ENCODE measurements around the gene TNFRSF13B.
"Not testable (repeated sequence)": the region's sequence is repeated elsewhere in the genome, so short reads cannot be mapped to it uniquely, and the experiment has no call there.

The TNFRSF13B gene

DNA sequence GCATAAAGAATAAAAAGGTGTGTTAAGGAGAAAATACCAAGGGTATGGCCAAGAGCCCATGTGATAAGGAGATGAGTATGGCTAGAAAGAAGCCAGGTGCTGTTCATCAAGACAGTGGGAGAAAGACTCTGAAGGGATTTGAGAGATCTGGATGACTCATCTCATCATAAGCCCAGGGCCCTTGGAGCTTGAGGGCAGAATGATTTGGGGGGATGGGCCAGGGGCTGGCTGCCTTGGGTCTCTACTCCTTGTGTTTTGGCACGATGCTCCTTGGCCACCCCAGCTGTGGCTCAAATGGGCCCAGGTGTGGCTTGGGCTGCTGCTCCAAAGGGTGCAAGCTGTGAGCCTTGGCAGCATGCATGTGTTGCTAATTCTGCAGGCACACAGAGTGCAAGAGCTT is 14.5 kb upstream of the TNFRSF13B start:
- DNase-seq (ENCODE audit: low read depth) = peak; percentile 71

DNA sequence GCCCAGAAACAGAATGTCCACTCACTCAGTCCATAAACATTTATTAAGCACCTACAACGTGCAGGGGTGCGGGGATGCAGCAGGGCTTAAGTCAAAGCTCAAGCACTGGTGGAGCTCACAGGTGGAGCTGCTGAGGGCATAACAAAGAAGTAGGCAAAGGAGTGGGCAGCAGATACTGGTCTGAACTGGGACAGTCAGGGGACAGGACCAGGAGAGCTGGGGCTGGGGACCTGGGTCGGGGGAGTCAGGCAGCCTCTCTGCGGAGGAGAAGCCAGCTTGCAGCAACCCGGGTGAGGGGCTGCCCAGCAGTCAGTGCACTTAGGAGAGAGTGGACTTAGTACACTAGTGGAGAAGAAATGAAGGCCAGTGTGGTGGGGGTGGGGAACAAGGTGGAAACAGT is 10.0 kb upstream of the TNFRSF13B start:
- DNase-seq (ENCODE audit: low read depth) = no peak

DNA sequence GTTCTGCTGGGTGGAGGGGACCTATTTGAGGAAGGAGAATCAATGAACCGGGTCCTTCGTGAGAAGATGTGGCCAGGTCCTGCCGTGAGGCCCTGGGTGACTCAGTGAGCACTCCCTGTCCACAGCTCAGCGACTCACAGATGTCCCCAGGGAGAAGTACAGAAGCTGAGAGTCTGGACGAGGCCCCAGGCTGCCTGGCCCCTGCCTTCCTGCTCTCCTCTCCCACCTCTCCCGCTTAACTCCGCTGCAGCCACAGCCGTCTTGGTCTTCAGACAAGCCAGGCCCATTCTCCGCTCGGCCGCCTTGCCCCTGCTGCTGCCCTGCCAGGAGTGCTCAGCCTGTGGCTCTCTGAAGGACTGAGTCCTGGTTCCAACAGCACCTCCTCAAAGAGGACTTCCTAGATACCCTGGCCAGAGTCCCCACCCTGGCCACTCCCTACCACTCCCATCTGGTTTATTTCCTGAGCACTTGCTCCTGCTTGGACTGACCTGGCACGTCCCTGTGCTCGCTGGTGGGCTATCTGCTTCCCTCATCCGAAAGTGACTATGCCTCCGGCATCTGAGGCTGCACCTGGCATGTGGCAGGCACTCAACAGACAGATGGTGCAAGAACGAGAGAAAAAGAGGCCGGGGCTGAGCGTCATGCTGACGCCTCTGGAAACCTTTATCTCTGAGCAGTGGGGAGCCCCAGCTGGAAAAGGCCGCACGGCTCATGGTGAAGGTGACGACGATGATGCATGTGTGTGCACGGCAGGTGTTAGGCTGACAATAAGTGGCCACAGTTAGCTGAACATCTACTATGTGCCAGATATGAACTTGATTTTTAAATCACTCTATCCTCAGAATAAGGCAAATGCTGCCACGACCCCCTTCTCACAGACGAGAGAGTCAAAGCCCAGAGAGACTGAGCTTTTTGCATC is 9.2 kb upstream of the TNFRSF13B start:
- DNase-seq (ENCODE audit: low read depth) = no peak

DNA sequence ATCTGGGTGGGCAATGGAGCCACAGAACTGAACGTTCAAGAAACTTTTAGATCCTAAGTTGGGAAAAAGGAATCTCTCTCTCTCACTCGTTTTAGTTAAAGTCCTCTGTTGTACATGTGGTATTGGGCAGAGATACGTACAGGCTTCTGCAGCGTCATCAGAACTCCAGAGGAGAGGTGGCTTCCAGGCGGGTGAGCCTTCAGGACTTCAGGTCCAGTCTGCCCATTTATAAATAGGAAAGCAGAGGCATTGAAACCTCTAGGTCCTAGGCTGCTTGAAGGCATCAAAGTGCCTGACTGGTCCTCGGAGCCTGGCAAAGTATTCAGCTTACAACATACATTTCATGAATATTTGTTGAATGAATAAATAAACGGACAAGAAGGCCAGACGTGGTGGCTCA is 8.1 kb upstream of the TNFRSF13B start:
- no peak for DNase-seq (ENCODE audit: low read depth)

DNA sequence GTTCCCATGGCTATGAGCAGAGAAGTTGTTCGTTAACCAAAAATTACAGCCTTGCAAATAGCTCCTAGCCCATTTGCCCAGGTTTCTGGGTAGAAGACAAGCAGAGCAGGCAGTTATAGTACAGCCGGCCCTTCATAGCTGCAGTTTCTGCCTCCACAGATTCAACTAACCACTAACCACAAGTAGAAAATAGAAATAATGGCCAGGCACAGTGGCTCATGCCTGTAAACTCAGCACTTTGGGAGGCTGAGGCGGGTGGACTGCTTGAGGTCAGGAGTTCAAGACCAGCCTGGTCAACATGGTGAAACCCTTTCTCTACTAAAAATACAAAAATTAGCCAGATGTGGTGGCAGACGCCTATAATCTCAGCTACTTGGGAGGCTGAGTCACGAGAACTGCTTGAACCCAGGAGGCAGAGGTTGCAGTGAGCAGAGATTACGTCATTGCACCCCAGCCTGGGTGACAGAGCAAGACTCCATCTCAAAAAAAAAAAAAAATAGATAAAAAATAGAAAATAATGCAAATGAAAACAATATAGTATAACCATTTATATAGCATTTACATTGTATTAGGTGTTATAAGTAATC is 7.4 kb upstream of the TNFRSF13B start:
- not testable (repeated sequence) for DNase-seq (ENCODE audit: low read depth)

DNA sequence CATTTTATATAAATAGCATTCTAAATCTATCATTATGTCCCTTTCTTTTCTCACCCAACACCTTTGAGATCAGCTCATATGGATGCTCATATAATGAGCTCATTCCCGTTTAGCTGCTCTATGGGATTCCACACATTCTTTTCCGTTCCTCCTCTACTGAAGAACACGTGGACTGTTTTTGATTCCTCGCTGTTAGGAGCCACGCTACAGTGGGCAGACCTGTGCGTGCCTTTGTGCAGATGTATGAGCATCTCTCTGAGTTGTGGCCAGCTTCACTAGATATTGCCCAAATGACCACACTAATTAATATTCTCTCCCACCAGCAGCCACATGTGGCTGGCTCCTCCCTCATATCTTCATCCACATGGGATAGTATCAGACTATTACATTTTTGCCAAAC is 6.0 kb upstream of the TNFRSF13B start:
- peak; percentile 42 for DNase-seq (ENCODE audit: low read depth)

DNA sequence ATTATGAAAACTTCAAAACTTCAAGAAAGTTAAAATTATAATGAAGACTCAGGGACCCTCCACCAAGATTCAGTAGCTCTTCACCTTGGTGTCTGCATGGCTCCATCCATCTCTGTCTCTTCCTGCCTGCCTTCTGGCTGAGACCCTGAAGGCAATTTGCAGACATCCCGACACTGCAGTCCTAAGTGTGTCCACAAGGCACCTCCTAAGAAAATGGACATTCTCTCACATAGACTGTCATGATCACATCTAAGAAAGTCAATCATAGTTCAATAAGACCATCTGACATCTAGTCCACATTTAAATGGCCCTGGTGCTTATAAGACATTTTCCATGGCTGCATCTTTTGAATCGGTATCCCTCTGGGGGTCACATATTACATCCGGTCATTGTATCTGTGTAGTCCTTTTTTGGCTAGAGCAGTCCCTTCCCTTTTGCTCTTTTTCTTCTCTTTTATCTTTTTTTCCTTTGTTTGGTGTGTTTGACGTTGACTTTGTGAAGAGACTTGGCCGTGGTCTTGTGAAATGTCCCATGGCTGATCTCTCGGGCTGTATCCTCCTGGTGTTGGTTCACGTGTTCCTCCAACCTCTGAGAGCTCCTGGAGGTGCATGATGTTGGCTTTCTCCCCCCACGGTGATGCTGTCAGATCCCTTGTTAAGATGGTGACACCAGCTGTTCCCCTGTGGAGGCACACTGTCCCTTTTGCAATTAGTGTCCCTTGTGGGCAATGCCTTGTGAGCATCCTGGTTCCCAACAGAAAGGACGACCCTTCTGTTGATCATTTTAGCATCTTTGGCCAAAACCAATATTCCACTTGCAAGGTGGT is 5.0 kb upstream of the TNFRSF13B start:
- DNase-seq (ENCODE audit: low read depth) = no peak

DNA sequence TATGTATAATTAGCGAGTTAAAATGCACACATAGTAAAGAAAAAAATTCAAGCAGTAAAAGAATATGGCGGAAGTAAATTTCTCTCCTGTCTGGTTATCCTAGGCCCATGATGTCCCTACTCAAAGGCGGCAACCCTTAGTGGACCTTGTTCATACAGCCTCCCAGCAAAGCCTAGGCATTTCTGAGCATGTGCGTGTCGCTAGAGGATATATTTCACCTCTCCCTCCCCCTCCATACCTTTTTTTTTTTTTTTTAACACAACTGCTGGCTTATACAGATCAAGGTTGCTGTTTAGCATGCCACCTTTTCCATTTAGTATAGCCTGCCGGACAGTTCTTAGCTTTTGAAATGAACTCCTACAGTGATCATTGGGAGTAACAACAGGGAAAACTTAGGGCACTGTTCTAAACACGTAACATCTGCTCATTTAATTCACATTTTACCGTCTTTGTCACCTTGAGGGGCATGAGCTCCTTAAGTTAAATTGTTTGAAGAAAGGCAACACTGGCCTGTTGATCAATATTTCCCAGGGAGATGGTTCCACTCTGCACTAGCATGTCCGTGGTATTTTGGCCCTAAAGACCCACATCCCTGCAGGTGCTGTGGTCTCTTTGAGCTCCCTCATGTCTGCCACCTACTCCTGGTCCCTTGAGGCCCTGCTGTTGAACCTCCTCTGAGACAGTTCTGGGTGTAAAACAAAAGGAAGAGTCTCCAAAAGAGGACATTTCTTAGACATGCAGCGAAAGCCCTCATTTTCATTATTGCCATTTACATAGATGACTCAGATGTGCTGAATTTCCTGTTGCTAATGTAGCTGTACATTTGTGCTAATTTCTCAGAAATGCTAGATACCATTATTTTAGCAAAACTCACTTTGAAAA is 4.1 kb upstream of the TNFRSF13B start:
- no peak for DNase-seq (ENCODE audit: low read depth)

DNA sequence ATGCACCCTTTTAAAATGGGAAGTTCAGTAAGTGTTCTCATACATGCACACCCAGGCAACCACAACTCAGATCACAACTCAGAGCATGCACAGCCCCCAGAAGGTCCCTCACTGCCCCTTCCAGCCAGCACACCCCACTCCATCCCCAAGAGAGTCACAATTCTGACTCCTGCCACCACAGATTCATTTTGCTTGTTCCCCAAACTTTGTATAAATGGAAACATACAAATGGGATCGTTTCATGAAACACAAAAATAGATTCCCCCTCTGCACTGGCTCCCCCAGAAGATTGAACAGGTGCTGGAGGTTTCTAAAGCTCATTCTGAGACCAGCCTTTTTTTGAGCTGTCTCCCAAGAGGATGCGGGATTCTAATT is 3.3 kb upstream of the TNFRSF13B start:
- DNase-seq (ENCODE audit: low read depth) = no peak

DNA sequence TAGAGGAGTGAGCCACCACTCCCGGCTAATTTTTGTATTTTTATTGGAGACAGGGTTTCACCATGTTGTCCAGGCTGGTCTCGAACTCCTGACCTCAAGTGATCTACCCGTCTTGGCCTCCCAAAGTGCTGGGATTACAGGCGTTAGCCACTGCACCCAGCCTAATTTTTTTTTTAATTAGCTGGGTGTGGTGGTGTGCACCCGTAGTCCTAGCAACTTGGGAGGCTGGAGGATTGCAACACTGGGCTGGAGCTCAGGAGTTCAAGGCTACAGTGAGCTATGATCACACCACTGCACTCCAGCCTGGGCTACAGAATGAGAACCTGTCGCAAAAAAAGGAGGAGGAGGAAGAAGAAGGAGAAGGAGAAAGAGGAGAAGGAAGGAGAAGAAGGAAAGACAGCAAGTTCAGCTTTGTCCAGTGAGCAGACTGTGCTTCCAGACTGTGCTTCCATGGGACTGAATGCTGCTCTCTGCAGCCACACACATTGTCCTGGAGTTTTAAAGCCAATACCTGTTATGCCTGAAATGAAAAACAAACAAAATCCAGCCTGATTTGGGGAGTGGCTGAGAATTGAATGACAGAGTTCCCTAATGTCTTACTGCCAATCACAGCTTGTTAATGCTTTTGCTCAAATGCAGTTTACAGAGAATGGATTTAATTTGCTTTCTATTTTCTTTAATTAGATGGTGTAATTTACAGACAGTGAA is 2.8 kb upstream of the TNFRSF13B start:
- DNase-seq (ENCODE audit: low read depth) = no peak

DNA sequence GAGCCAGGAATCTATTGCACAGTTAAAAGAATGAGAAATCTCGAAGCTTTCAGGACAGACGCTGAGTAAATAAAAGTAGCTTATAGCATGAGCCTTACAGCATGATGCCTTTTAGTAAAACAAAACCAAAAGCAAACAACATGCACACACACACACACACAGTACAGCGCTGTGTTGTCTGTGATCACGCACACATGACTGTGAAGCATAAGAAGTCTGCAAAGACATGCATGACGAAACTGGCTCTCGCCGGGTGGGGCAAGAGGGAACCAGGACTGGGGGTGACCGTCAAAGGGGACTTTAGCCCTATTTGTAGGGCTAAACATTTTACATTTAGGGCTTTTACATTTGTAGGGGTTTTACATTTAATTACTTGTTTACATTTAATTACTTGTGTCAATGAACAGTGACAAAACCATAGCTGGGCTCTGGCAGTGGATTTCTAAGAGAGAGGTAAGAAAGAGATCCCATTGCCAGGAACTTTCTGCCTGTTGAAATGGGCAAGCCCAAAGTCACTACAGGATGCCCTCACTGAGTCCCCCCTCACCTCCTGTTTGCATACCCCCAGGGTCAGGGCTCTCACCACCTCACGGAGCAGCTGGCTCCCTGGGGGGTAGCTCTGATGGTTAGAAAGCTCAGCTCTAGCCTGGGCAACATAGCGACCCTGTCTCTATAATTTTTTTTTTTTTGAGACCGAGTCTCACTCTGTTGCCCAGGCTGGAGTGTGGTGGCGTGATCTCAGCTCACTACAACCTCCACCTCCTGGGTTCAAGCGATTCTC is 2.0 kb upstream of the TNFRSF13B start:
- DNase-seq (ENCODE audit: low read depth) = no peak

DNA sequence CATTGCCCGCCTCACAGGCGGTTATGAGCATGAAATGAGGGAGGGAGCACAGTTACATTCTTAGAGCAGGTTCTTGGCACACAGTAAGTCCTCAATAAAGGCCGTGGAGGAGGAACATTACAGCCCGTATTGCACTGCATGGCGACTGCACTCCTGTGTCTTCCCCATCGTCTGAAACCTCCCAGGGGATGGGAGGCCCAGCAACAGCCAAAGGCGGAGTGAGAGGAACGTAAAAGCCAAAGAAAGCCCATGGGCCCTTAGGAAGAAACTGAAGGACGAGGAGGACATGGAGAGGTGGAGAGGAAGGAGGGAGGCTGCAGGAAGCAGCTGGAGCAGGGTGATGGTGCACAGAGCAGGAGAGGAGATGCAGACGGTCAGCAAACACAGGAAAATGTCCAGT is 1.1 kb upstream of the TNFRSF13B start:
- DNase-seq (ENCODE audit: low read depth) = not testable (repeated sequence)

DNA sequence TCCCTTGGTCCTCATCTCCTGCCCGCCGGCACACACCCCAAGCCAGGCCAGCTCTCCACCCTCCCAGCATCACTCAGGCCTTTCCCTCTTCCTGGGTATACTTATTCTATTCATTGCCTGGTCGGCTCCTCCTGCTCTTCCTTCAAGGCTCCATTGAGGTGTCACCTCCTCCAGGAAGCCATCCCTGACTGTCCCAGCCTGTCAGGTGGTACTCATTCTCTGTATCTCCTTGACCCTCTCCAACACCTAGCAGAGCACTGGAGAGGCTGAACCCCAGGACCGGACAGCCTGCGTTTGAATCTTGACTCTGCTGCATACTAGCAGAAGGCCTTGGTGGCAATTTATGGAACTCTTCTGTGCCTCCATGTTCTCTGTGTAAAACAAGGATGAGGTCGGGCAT is 428 bp upstream of the TNFRSF13B start:
- no peak for DNase-seq (ENCODE audit: low read depth)

DNA sequence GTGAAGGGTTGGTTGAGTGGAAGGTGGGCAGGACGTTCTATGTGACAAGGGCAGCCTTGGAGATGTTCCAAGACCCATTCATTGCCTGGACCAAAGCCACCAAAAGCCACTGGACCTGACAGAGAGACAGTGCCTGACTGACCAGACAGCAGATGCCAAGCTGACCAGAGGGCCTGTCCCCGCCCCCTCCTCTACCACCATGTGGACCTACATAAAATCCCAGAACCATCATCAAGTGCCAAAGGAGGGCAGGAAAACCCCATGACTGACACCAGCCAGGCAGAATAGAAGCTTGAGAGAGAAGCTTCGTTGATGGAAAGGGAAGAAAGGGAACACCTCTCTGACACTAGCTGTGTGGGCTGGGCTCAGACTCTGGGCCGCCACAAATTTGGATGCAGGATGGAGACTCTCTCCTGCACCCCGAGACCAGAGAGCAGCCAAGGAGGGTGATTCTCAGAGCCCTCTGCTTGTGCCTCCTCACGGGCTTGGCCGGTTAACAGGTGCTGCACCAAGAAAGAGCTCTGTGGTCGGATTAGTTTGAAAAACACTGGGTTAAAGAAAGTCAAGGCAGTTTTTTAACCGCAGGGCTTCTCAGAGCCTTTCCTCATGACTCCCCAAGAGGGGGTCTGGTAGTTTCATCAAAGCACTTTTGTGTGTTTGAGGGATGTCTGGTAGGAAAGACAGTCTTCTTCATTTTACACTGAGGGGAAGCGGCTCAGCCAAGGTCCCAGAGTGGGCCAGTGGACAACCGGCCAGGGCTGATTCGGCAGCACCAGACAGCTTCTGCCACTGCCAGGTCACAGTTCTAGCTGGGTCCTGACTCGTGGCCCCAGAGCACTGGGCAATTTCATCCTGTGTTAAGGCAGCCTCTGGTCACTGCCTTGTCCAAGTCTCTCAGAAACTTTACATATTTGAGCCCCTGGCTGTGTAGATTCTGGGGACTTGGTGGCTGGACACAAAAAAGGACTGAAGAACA is 1.7 kb downstream of the TNFRSF13B start:
- DNase-seq (ENCODE audit: low read depth) = no peak

DNA sequence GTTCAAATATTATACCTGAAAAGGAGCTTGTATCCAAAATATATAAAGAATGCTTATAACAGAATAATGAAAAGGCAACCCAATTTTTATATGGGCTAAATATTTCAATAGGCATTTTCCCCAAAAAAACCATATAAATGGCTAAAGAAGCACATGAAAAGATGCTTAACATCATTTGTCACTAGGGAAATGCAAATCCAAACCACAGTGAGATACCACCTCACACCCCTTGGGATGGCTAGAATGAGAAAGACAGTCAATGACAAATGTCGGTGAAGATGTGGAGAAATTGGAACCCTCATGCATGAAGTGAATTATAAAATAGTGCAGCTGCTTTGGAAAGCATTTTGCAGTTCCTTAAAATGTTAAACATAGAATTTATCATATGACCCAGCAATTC is 3.1 kb downstream of the TNFRSF13B start:
- no peak for DNase-seq (ENCODE audit: low read depth)

DNA sequence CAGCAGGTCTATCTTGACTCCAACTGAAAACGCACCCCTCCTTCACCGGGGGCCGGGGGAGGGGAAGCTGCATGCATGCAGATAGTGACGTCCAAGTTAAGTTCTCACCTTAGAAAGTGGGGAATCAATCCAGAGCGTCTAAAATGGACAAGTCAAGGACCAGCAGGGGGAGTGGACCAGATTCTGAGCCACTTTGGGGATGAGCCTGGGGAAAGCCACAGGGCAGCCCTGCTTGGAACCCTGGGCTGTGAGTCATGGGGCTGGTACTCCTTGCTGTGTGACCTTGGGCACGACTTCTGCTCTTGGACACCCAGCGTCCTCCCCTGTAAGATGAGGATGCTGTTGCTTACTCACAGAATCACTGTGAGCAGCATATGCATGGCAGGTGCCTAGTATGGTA is 9.1 kb downstream of the TNFRSF13B start:
- DNase-seq (ENCODE audit: low read depth) = no peak

DNA sequence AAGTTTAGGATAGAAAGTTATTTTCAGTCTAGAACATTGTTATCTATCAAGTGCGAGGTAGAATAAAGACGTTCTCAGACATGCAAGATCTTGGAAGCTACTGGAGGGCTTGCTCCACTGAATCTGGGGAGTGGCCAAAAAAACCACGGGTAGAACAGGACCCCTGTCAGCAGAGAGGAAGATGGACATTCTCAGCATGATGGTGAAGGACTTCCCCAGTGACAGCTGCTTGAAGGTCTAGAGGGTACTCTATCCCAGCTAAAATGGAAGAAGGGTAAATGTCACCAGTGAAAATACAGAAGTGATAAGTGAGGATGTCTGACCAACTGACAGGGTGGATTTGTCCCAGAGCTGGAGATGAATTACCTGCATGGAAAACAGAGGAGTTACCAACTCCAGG is 10.1 kb downstream of the TNFRSF13B start:
- DNase-seq (ENCODE audit: low read depth) = no peak

DNA sequence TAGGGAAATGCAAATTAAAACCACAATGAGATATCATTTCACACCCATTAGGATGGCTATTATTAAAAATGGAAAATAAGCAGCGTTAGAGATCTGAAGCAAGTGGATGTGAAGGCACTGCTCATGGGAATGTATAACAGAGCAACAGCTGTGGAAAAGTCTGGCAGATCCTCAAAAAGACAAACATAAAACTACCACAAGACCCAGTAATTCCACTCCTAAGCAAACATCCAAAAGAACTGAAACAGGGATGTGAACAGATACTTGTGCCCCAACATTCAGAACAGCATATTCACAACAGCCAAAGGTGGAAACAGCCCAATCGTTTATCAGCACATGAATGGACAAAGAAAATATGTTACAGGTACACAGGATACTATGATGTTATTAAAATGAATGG is 10.9 kb downstream of the TNFRSF13B start:
- not testable (repeated sequence) for DNase-seq (ENCODE audit: low read depth)

DNA sequence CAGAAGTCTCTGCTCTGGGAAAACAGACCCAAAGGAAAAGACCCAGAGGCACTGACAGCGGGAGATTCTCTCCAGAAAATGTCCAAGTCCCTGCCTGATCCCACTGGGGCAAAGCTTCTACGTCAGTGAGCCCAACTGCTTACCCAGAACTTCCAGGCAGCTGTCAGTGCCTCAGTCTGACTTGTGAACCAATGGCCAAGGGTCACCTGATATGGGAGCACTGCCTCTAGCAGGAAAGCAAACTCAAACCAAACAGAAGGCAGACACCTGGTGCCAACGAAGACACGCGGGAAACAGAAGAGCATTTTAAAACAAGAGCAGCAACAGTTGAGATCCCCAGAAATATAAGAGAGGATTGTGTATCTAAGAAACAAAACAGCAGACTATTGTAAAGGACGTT is 16.9 kb downstream of the TNFRSF13B start:
- not testable (repeated sequence) for DNase-seq (ENCODE audit: low read depth)

Measured in amniotic epithelial cell (primary cell).